HG02623 (cell line): Measurements from ENCODE around the gene DUSP8.

Source experiments
- ATAC-seq: cut with Tn5 transposase; IDR thresholded peaks from one replicate; pipeline ENCODE4 v1.9.1; 2021; ENCODE audit warnings: moderate library complexity; ENCODE audit not compliant: unreplicated experiment

Gene DUSP8

GRCh38 chr11:1566381-1567051, 5.6 kb downstream of the DUSP8 start:
- no peak for ATAC-seq

- no peak for ATAC-seq
Observed at GRCh38 chr11:1565904-1566247, 6.2 kb downstream of the DUSP8 start.

- ATAC-seq = no peak
Observed at GRCh38 chr11:1565173-1565903, 6.7 kb downstream of the DUSP8 start.

- no peak for ATAC-seq
Observed at GRCh38 chr11:1564535-1565172, 7.4 kb downstream of the DUSP8 start.

- no peak for ATAC-seq
Observed at GRCh38 chr11:1563697-1564534, 8.2 kb downstream of the DUSP8 start.

- no peak for ATAC-seq
Observed at GRCh38 chr11:1563149-1563638, 8.9 kb downstream of the DUSP8 start.

GRCh38 chr11:1562469-1563148, 9.5 kb downstream of the DUSP8 start:
- ATAC-seq = no peak

GRCh38 chr11:1561955-1562354, 10.1 kb downstream of the DUSP8 start:
- ATAC-seq = no peak

GRCh38 chr11:1561266-1561665, 10.8 kb downstream of the DUSP8 start:
- no peak for ATAC-seq

- ATAC-seq = no peak
Observed at GRCh38 chr11:1560649-1561251, 11.3 kb downstream of the DUSP8 start.

GRCh38 chr11:1560002-1560648, 11.9 kb downstream of the DUSP8 start:
- ATAC-seq = no peak

GRCh38 chr11:1559111-1559951, 12.7 kb downstream of the DUSP8 start:
- ATAC-seq = no peak

- no peak for ATAC-seq
Observed at GRCh38 chr11:1558775-1559110, 13.3 kb downstream of the DUSP8 start.

GRCh38 chr11:1557904-1558774, 13.9 kb downstream of the DUSP8 start:
- ATAC-seq = no peak

- ATAC-seq = no peak
Observed at GRCh38 chr11:1557051-1557884, 14.8 kb downstream of the DUSP8 start.

- no peak for ATAC-seq
Observed at GRCh38 chr11:1556278-1556902, 15.7 kb downstream of the DUSP8 start.

GRCh38 chr11:1555713-1556153, 16.3 kb downstream of the DUSP8 start:
- no peak for ATAC-seq
